Spleen (tissue), 13 donors: Measurements from ENCODE around the gene BEX1. TPM values are rescaled to one million over a fixed set of nuclear protein-coding genes. Genes with fewer than 3 reads are reported as not detected.
A peak's percentile ranks its signal among the peaks of the same experiment; 100 is the strongest.
"Not testable (repeated sequence)": the region's sequence is repeated elsewhere in the genome, so short reads cannot be mapped to it uniquely, and the experiment has no call there.

ENCODE experiments used
- DNase-seq: peaks from one replicate; pipeline ENCODE4 v3.0.0-alpha.2; 2020
- H3K27ac ChIP-seq, 8 donors: fragments of 200-600 bp; sonication (generic) in 7 of 8; 1 replicate in 4 of 8; 2 replicates in 4 of 8; pipeline versions ENCODE4 v1.5.0 to v1.8.0; 2016 to 2021; ENCODE audit warnings: inconsistent platforms in 4 of 8, mild to moderate bottlenecking in 4 of 8, moderate library complexity in 1 of 8
- H3K27me3 ChIP-seq, 7 donors: fragments of 200-600 bp; sonication (generic) in 6 of 7; replicated peaks in 1 of 7; 1 replicate in 4 of 7; 2 replicates in 3 of 7; pipeline versions ENCODE4 v1.5.0 to v1.8.0; 2016 to 2021; ENCODE audit warnings: inconsistent platforms in 3 of 7, mild to moderate bottlenecking in 1 of 7
- H3K36me3 ChIP-seq, 6 donors: fragments of 200-600 bp; sonication (generic) in 5 of 6; 1 replicate in 4 of 6; 2 replicates in 2 of 6; pipeline versions ENCODE4 v1.5.0 to v1.8.0; 2016 to 2021; ENCODE audit warnings: inconsistent platforms in 2 of 6
- H3K4me1 ChIP-seq, 6 donors: fragments of 200-600 bp; sonication (generic) in 5 of 6; 1 replicate in 3 of 6; 2 replicates in 3 of 6; pipeline versions ENCODE4 v1.5.0 to v1.8.0; 2016 to 2021; ENCODE audit warnings: inconsistent platforms in 3 of 6
- H3K4me3 ChIP-seq, 8 donors: fragments of 200-600 bp; sonication (generic) in 7 of 8; 1 replicate in 4 of 8; 2 replicates in 4 of 8; pipeline versions ENCODE4 v1.5.0 to v1.8.0; 2016 to 2021; ENCODE audit warnings: inconsistent platforms in 4 of 8, mild to moderate bottlenecking in 4 of 8, moderate library complexity in 2 of 8
- H3K9me3 ChIP-seq, 8 donors: fragments of 200-600 bp; sonication (generic) in 7 of 8; 1 replicate in 4 of 8; 2 replicates in 4 of 8; pipeline versions ENCODE4 v1.5.0 to v1.8.0; 2016 to 2021; ENCODE audit warnings: inconsistent platforms in 4 of 8
- POLR2A ChIP-seq, 3 donors: fragments of 450-650 bp; IDR thresholded peaks; one replicate each; pipeline ENCODE4 v1.5.1; 2017; ENCODE audit warnings: antibody characterized with exemption in 3 of 3, mild to moderate bottlenecking in 1 of 3
- POLR2AphosphoS5 ChIP-seq, 3 donors: sonication (generic); formaldehyde crosslinking; IDR thresholded peaks; one replicate each; pipeline ENCODE4 v1.5.1; 2017; ENCODE audit warnings: antibody characterized with exemption in 3 of 3
- WGBS, 5 donors: extraction: QIAGEN DNeasy Blood & Tissue Kit in 3 of 5; methylation state at CpG; one replicate each; pipeline versions ENCODE4 v1.1.5 to v1.1.7; 2013 to 2018; 5-methylcytosine and 5-hydroxymethylcytosine counted together
- intact Hi-C: fragments of 100-400 bp; cut with DNase I; formaldehyde crosslinking; loops from one replicate; pipeline ENCODE4 v1.15.0; 2023; ENCODE audit warnings: low total_unique reads
- long read RNA-seq, 2 donors: transcript quantifications; one replicate each; lab custom pipeline, GENCODE V29; 2026
- polyA plus RNA-seq, 3 donors: library from polyadenylated mRNA; stranded (reverse); fragments of 200-250 nt; gene quantifications; one replicate each; pipeline ENCODE4 v1.2.1, GENCODE V29; 2013
- total RNA-seq, 7 donors: library from RNA; depleted of rRNA in 3 of 7; stranded (reverse); fragments of >200 nt in 3 of 7; fragmentation: NEBNext Ultra II Directional in 4 of 7; extraction: Animal tissue kit (Norgen Biotek cat#: 25700) in 4 of 7; gene quantifications; one replicate each; pipeline versions ENCODE4 v1.1.0 to v1.2.1, GENCODE V29; 2016 to 2021
- TF ChIP-seq, protein P1 (sequence below), 11 experiments: fragments of 200-600 bp in 7 of 11; fragments of 450-650 bp in 4 of 11; sonication (generic) in 4 of 11; IDR thresholded peaks in 8 of 11; conservative IDR thresholded peaks in 3 of 11; 1 replicate in 7 of 11; 2 replicates in 4 of 11; pipeline versions ENCODE4 v1.4.0 to v1.8.0; 2016 to 2021; ENCODE audit warnings: antibody characterized with exemption in 11 of 11, inconsistent platforms in 4 of 11, mild to moderate bottlenecking in 1 of 11
- donor health status: healthy with polysubstance abuse.
- donor health status: DM: no; HTN: no; CAD: no; lungs with moderate emphysema.
- donor health status: DM: no; HTN: no; CAD: no.
- donor health status: Bipolar disorder and iron deficiency.
- donor health status: healthy.
- donor health status: DM: no; HTN: no; CAD: no.
- donor health status: DM: yes; HTN: yes; CAD: no.

The BEX1 gene
- total RNA-seq (1 to 10 TPM in 6 of 7 donors, under 1 TPM in 1; 0.85 to 3.4 (median 1.4) TPM), polyA plus RNA-seq (1 to 10 TPM in 2 of 3 donors, under 1 TPM in 1; 1.00 to 5.9 (median 1.9) TPM)
- long read RNA-seq, donor 1, partial matches to known transcripts, result 0 of 1 reads
- long read RNA-seq, donor 1, other reads (novel, unspliced or antisense), result 0 of 1 reads
- long read RNA-seq, donor 2, transcript BEX1-201 (3 exons, 864 nt), result major isoform, 11 of 17 reads
- long read RNA-seq, donor 2, partial matches to known transcripts, result 6 of 17 reads
- long read RNA-seq, donor 2, other reads (novel, unspliced or antisense), result 0 of 17 reads

DNA sequence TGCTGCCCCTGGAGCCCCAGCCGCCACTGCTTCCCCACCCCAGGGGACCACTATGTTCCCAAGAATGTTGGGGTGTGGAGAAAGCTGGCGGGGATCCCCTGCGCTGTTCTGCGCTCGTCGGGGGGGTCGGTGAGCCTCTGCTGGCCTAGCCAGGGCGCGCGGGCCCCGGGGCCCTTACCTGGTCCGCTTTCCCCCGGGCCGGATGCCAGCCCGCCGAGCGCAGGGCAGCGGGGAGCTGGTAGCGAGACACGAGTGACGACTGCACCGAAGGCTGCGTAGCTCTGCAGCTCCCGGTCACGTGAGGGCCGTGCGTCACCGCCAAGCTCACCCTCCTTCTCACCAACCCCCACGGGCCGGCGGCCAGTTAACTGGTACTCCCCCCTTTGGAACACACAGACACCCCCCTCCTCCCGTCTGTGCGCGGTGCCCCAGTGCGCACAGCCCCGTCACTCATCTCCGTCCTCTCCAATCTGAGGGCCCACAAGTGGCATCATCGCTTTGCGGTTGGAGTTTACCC, at the start of gene BEX1:
TSS of gene BEX1 (minus strand) at position 254 of the 517 bp plus-strand sequence. CDS start 897 bp downstream, outside the sequence.
- H3K27ac ChIP-seq, result no peak within 1 kb of the TSS
- peak within 1 kb of the TSS in 7 of 8 donors; percentile 15 to 59 (median 29) for H3K4me3 ChIP-seq
- DNase-seq, result peak; percentile 78
- TF ChIP-seq, protein P1, sequence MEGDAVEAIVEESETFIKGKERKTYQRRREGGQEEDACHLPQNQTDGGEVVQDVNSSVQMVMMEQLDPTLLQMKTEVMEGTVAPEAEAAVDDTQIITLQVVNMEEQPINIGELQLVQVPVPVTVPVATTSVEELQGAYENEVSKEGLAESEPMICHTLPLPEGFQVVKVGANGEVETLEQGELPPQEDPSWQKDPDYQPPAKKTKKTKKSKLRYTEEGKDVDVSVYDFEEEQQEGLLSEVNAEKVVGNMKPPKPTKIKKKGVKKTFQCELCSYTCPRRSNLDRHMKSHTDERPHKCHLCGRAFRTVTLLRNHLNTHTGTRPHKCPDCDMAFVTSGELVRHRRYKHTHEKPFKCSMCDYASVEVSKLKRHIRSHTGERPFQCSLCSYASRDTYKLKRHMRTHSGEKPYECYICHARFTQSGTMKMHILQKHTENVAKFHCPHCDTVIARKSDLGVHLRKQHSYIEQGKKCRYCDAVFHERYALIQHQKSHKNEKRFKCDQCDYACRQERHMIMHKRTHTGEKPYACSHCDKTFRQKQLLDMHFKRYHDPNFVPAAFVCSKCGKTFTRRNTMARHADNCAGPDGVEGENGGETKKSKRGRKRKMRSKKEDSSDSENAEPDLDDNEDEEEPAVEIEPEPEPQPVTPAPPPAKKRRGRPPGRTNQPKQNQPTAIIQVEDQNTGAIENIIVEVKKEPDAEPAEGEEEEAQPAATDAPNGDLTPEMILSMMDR (IDR thresholded peaks at IDR 0.05 in 8 of 11, conservative IDR thresholded peaks at IDR 0.05 in 3 of 11), result no peak
- TF ChIP-seq POLR2AphosphoS5 (IDR thresholded peaks at IDR 0.05) (peak in 1 of 3 donors; percentile 7), POLR2A (IDR thresholded peaks at IDR 0.05) (no peak)
- H3K9me3 ChIP-seq, result no peaks in the 10 kb centered on the region
- no peaks in the 10 kb centered on the region for H3K36me3 ChIP-seq
- WGBS, 5 donors, result 3 to 56% (median 6%) methylated on average over 15 to 39 of the region's 39 CpGs
- intact Hi-C loops, result no loop called here
- H3K4me1 ChIP-seq, result no peaks in the 10 kb centered on the region
- H3K27me3 ChIP-seq, result peaks cover 0 to 20% (median 10%) of the 10 kb centered on the region in 7 donors

DNA sequence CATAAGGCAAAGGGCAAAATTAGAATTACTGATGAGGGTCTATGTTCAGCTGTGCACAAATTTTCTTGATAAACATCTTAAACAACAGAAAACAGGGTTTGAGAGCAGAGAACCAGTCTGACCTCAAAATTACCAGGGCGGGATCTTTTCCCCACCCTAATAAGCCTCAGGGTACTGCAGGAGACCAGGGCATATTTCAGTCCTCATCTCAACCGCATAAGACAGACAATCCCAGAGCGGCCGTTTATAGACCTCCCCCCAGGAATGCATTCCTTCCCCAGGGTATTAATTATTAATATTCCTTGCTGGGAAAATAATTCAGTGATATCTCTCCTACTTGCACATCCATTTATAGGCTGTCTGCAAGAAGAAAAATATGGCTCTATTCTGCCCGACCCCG, 45.5 kb upstream of the BEX1 start:
- peaks cover 0 to 41% (median 16%) of the 10 kb centered on the region in 8 donors for H3K9me3 ChIP-seq
- H3K4me3 ChIP-seq, H3K36me3 ChIP-seq, H3K27me3 ChIP-seq, H3K27ac ChIP-seq, H3K4me1 ChIP-seq, intact Hi-C loops, DNase-seq: not testable (repeated sequence)
- 81 to 96% (median 92%) methylated on average over 6 of the region's 6 CpGs for WGBS, 5 donors

DNA sequence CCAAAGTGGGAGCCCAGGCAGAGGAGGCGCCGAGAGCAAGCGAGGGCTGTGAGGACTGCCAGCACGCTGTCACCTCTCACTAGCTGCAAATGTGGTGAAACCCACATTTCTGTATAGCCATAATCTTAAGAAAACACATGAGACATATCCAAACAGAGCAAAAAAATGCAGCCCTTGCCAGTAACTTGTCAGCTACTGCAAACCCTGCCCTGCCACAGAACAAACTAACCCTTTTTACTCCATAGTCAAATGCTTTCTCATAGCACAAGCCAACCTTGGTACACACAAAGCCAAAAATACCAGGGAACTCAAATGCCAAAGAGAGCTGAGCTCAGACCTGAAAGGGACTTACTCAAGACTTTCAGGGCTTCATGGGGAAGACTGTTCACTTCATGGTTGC, 43.9 kb upstream of the BEX1 start:
- no peak overlapping the region for H3K27ac ChIP-seq
- H3K36me3 ChIP-seq, result no peaks in the 10 kb centered on the region
- intact Hi-C loops, result no loop called here
- TF ChIP-seq POLR2AphosphoS5 (IDR thresholded peaks at IDR 0.05), result no peak
- TF ChIP-seq, protein P1 (IDR thresholded peaks at IDR 0.05 in 8 of 11, conservative IDR thresholded peaks at IDR 0.05 in 3 of 11), result no peak
- TF ChIP-seq POLR2A (IDR thresholded peaks at IDR 0.05), result no peak
- no peak for DNase-seq
- 74 to 96% (median 94%) methylated on average over 4 of the region's 4 CpGs for WGBS, 5 donors
- no peak overlapping the region for H3K4me3 ChIP-seq
- peaks cover 0 to 41% (median 16%) of the 10 kb centered on the region in 8 donors for H3K9me3 ChIP-seq
- H3K4me1 ChIP-seq, result no peaks in the 10 kb centered on the region
- no peaks in the 10 kb centered on the region for H3K27me3 ChIP-seq

DNA sequence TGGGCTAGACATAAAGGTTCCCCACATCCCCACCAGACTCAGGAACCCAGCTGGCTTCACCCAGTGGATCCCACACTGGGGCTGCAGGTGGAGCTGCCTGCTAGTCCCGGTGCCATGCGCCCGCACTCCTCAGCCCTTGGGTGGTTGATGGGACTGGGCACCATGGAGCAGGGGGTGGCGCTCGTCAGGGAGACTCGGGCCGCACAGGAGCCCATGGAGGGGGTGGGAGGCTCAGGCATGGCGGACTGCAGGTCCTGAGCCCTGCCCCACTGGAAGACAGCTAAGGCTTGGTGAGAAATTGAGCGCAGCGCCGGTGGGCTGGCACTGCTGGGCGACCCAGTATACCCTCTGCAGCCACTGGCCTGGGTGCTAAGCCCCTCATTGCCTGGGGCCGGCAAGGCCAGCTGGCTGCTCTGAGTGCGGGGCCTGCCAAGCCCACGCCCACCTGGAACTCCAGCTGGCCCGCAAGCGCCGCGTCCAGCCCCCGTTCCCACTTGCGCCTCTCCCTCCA, 43.3 kb upstream of the BEX1 start:
- H3K36me3 ChIP-seq, H3K27ac ChIP-seq, H3K27me3 ChIP-seq, DNase-seq, H3K4me3 ChIP-seq, intact Hi-C loops, H3K4me1 ChIP-seq: not testable (repeated sequence)
- peaks cover 0 to 41% (median 16%) of the 10 kb centered on the region in 8 donors for H3K9me3 ChIP-seq
- 91 to 99% (median 92%) methylated on average over 10 to 21 of the region's 21 CpGs; no CpG with 5 or more reads in 1 of the 5 donors for WGBS, 5 donors

DNA sequence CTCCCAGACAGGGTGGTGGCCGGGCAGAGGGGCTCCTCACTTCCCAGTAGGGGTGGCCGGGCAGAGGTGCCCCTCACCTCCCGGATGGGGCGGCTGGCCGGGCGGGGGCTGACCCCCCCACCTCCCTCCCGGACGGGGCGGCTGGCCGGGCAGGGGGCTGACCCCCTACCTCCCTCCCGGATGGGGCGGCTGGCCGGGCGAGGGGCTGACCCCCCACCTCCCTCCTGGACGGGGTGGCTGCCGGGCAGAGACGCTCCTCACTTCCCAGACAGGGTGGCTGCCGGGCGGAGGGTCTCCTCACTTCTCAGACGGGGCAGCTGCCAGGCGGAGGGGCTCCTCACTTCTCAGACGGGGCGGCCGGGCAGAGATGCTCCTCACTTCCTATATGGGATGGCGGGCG, 40.4 kb upstream of the BEX1 start:
- intact Hi-C loops, H3K27me3 ChIP-seq, H3K4me3 ChIP-seq, H3K36me3 ChIP-seq, DNase-seq, H3K27ac ChIP-seq, H3K4me1 ChIP-seq: not testable (repeated sequence)
- peaks cover 0 to 25% (median 11%) of the 10 kb centered on the region in 8 donors for H3K9me3 ChIP-seq
- WGBS, 5 donors, result 88 to 98% (median 96%) methylated on average over 7 to 26 of the region's 26 CpGs; no CpG with 5 or more reads in 1 of the 5 donors

DNA sequence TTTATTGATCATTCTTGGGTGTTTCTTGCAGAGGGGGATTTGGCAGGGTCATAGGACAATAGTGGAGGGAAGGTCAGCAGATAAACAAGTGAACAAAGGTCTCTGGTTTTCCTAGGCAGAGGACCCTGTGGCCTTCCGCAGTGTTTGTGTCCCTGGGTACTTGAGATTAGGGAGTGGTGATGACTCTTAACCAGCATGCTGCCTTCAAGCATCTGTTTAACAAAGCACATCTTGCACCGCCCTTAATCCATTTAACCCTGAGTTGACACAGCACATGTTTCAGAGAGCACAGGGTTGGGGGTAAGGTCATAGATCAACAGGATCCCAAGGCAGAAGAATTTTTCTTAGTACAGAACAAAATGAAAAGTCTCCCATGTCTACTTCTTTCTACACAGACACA, 39.9 kb upstream of the BEX1 start:
- H3K27me3 ChIP-seq, H3K4me1 ChIP-seq, H3K27ac ChIP-seq, H3K36me3 ChIP-seq, H3K4me3 ChIP-seq, intact Hi-C loops, DNase-seq: not testable (repeated sequence)
- peaks cover 0 to 20% (median 6%) of the 10 kb centered on the region in 8 donors for H3K9me3 ChIP-seq
- WGBS, 5 donors, result 80% methylated on average over 1 of the region's 2 CpGs; no CpG with 5 or more reads in 4 of the 5 donors
